Fibroblast of skin of left biceps (primary cell): ENCODE data around the gene INPP5K.
"Not testable (repeated sequence)": the region's sequence is repeated elsewhere in the genome, so short reads cannot be mapped to it uniquely, and the experiment has no call there.

ENCODE experiments used
- DNase-seq, 2 experiments: peaks; one replicate each; pipeline ENCODE4 v3.0.0-alpha.2; 2013; ENCODE audit warnings: low read depth in 2 of 2

The INPP5K gene

DNA sequence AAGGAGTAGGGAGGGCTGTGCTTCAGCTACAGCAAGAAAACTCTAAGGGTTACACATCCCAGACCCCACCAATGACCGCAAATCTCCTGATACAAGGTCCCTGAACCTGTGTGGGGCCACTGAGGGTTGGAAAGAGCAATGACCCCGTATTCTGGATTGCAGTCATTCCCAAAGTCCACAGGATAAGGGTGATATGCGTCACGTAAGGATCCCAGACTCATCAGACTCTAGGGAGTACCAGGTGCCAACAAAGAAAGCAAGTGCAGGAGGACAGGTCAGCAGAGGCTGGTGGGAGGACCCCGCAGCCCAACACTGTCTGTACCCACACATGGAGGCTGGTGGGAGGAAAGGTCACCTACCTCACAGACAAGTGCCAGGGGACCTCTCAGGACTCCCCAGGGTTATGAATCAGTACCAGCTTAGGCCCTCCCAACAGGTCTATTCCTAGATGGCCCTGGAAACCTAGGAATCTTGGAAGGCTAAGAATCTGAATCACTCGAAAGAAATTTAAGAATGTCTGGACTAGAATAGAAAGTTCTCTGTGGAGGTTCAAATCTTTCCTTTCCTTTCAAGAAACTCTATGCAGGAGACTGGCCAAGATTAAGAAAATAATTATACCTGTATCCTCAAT lies 30.0 kb upstream of the INPP5K start:
- no peak for DNase-seq

DNA sequence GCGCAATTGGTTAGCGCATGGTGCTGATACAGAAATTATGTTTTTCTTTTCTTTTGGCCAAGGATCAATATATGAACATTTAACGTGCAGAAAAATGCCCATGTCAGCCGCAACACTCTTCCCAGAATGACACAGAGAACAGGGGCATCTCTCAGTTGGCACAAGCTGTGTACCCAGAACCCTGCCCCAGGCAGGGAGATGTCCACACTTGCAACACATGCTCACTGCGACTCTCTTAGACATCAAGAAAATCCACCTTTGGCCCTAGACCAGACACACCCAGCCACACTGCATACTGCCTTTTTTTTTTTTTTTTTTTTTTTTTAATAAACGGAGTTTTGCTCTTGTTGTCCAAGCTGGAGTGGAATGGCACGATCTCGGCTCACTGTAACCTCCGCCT lies 29.2 kb upstream of the INPP5K start:
- DNase-seq: no peak

GRCh38 chr17:1542316-1542715 lies 25.9 kb upstream of the INPP5K start:
- no peak for DNase-seq

- no peak for DNase-seq
Observed at GRCh38 chr17:1541367-1541904, 25.0 kb upstream of the INPP5K start.

DNA sequence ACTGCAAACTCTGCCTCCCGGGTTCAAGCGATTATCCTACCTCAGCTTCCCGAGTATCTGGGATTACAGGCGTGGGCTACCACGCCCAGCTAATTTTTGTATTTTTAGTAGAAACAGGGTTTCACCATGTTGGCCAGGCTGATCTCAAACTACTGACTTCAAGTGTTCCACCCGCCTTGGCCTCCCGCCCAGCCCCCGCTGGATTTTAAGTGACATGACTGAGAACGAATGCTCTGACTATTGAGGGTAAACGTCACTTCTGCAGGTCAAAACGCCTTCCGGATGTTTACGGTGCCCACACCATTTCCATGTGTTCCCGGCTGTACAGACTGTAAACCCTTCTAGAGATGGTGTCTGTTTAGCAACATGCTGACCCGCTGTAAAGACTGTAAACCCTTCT lies 23.4 kb upstream of the INPP5K start:
- DNase-seq: no peak

GRCh38 chr17:1535737-1536136 lies 19.3 kb upstream of the INPP5K start:
- no peak for DNase-seq

- DNase-seq: no peak
Observed at GRCh38 chr17:1533661-1534325, 17.4 kb upstream of the INPP5K start.

- DNase-seq: no peak
Observed at GRCh38 chr17:1532836-1533602, 16.6 kb upstream of the INPP5K start.

GRCh38 chr17:1529863-1530262 lies 13.5 kb upstream of the INPP5K start:
- DNase-seq: no peak

- DNase-seq: not testable (repeated sequence)
Observed at GRCh38 chr17:1526876-1527275, 10.5 kb upstream of the INPP5K start.

DNA sequence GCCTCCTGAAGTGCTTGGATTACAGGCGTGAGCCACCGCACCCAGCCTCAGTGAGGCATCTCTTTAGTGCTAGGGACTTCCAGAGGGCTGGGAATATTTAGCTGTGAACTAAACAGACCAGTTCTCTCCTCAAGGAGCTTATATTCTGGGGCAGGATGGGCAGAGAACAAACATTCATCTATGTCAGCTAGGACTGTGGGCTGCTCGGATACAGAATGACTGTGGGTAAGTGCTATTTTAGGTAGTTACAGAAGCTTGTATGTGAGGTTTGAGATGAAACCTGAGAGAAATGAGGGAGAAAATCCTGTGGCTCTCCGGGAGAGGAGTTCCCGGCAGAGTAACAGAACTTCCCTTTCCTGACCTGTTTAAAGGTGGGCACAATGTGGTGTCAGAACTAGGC lies 6.2 kb upstream of the INPP5K start:
- no peak for DNase-seq

- no peak for DNase-seq
Observed at GRCh38 chr17:1521086-1521640, 4.8 kb upstream of the INPP5K start.

DNA sequence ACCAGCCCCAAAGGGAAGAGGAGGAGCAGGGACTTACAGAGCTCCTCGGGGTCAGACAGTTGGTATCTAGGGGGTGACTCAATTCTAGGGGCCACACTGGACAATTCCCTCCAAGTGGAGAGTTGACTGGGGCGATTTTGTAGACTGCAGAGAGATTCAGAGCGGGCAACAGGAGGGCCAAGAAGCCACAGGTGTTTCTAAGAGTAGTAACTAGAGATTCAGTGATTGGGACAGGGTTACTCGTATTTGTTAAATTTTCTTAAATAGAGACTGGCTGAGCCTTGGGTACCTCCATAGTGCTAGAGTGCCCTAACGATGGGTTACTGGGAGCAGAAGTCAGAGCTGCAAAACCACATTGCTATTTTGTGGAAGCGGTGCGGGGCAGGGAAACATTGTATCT lies 3.3 kb upstream of the INPP5K start:
- DNase-seq: no peak

GRCh38 chr17:1518410-1518809 lies 2.0 kb upstream of the INPP5K start:
- DNase-seq: no peak

GRCh38 chr17:1515640-1516387 lies 598 bp downstream of the INPP5K start:
- DNase-seq: peak; percentile 37 to 44

- no peak for DNase-seq
Observed at GRCh38 chr17:1512351-1512750, 4.1 kb downstream of the INPP5K start.

DNA sequence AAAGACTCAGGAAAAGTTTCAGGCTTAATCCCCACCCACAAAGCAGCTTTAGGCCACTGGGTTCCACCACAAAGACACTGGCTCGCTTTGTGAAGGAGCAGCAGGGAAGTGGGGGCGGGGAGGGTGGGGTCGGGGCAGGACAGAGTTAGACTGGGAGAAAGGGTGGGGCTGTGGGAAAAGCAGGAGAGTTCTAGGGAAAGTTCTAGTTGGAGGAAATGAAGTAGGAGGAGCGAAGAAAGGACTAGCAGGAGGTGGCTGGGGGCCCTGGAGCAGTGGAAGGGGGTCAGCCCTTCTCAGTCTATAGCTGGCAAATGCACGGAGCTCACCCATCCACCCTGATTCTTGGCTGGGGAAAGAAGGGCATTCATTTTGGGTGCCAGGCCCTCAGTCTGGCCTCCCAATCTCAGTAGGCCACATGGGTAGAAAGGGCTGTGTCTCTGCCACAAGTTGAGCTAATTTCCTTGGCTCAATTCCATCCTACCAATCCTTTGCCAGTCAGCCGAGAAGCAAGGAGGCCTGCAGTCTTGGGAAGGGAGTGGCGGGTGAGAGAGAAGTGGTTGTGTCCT lies 4.6 kb downstream of the INPP5K start:
- DNase-seq: no peak

DNA sequence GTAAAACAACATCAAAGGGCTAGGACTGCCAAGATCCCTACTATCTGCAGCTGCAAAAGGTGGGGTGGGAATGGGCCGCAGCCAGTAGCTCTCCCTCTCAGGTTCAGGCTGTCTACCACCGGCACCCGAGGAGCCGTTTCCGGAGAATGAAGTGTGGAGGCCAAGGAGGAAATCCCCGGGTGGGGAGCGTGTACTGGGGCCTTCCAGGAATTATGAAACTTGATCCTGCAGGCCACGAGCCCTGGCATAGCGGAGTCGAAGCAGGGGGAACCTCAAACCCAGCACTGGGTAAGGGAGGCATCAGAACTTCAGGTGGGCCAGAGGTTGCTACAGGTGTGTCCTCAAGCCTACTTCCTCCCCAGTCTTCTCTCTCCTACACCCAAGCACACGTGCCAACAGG lies 5.1 kb downstream of the INPP5K start:
- no peak for DNase-seq

- DNase-seq: no peak
Observed at GRCh38 chr17:1509290-1509881, 7.0 kb downstream of the INPP5K start.

DNA sequence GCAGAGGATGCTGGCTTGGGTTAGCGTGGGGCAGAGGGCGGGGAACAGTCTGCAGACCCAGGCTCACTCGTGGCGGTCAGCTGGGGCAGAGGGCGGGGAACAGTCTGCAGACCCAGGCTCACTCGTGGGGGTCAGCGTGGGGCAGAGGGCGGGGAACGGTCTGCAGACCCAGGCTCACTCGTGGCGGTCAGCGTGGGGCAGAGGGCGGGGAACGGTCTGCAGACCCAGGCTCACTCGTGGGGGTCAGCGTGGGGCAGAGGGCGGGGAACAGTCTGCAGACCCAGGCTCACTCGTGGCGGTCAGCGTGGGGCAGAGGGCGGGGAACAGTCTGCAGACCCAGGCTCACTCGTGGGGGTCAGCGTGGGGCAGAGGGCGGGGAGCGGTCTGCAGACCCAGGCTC lies 7.7 kb downstream of the INPP5K start:
- not testable (repeated sequence) for DNase-seq
